Measurements from ENCODE around the gene FBXO17. TPM values are rescaled to one million over a fixed set of nuclear protein-coding genes. Genes with fewer than 3 reads are reported as not detected.

FBXO17 gene
- total and polyA plus RNA-seq, 4 experiments from 2014 or later: not detected

- H3K4me1 ChIP-seq (ENCODE audit: insufficient read depth, low read length): peaks cover 40% of the 10 kb centered on the region
- intact Hi-C loops (cut with micrococcal nuclease): loop anchor here (1.0 to 5.0 kb wide), 2 partner anchors 18 to 1024 kb away; partner anchors contain the start of genes SIPA1L3 and WDR87
- peak overlapping the region; percentile 85 to 87 for H3K4me3 ChIP-seq (ENCODE audit: low read length in 2 of 2)
- peak overlapping the region; percentile 93 for H3K27ac ChIP-seq (ENCODE audit: low read depth, low read length)
- Mint-ChIP-seq H3K36me3 (peaks cover 24 to 29% of the 10 kb centered on the region in 2 donors), H3K4me1 (peaks cover 13 to 57% (median 32%) of the 10 kb centered on the region in 4 donors), H3K27ac (peak overlapping the region; percentile 98 to 100 (median 100)), H3K9me3 (peaks cover 0 to 11% (median 4%) of the 10 kb centered on the region in 8 donors), H3K4me3 (peak overlapping the region; percentile 94 to 99 (median 98)), H3K27me3 (no peaks in the 10 kb centered on the region)
- peaks cover 15% of the 10 kb centered on the region for H3K36me3 ChIP-seq (ENCODE audit: insufficient read depth, low read length)
- no peaks in the 10 kb centered on the region for H3K27me3 ChIP-seq (ENCODE audit: insufficient read depth, low read length)
- POLR2A ChIA-PET (ENCODE audit: partially characterized antibody): interaction anchor here (1.3 to 3.0 kb wide), 12 partner anchors 31 to 557 kb away, joined by 6 to 28 read pairs (median 12); partner anchors contain the start of genes EIF3K, FAM98C, NFKBIB and PSMD8
- CTCF ChIA-PET (ENCODE audit: partially characterized antibody): interaction anchor here (0.9 to 4.3 kb wide), 9 partner anchors 9 to 531 kb away, joined by 3 to 47 read pairs (median 12); partner anchors contain the start of gene FAM98C
- H3K9me3 ChIP-seq (ENCODE audit: control insufficient read depth in 1 of 2, low read length in 2 of 2): no peaks in the 10 kb centered on the region
- no peak for DNase-seq
Measured at GRCh38 chr19:38931521-38931793, 44.1 kb downstream of the FBXO17 start.

- peaks cover 40% of the 10 kb centered on the region for H3K4me1 ChIP-seq (ENCODE audit: insufficient read depth, low read length)
Measured at GRCh38 chr19:38930776-38931520, 44.6 kb downstream of the FBXO17 start, which contains the start of gene MRPS12. TSS of gene MRPS12 (plus strand) at chr19:38930944. CDS start at chr19:38931295, 351 bp downstream.

GRCh38 chr19:38929929-38930775, 45.4 kb downstream of the FBXO17 start, which contains the start of gene SARS2:
TSS of gene SARS2 (minus strand) at chr19:38930763. CDS start at chr19:38930736, 27 bp downstream.
- peaks cover 13 to 57% (median 32%) of the 10 kb centered on the region in 4 donors for H3K4me1 Mint-ChIP-seq

More at GRCh38 chr19:38930776-38931520, 44.6 kb downstream of the FBXO17 start, which contains the start of gene MRPS12:
- Mint-ChIP-seq H3K27me3 (no peaks in the 10 kb centered on the region), H3K4me1 (peaks cover 13 to 57% (median 32%) of the 10 kb centered on the region in 4 donors), H3K9me3 (peaks cover 0 to 11% (median 4%) of the 10 kb centered on the region in 8 donors), H3K36me3 (peaks cover 24 to 28% of the 10 kb centered on the region in 2 donors), H3K27ac (peak within 1 kb of the TSS; percentile 98 to 100 (median 100)), H3K4me3 (peak within 1 kb of the TSS; percentile 94 to 99 (median 98))
- H3K9me3 ChIP-seq (ENCODE audit: control insufficient read depth in 1 of 2, low read length in 2 of 2): no peaks in the 10 kb centered on the region
- peaks cover 15% of the 10 kb centered on the region for H3K36me3 ChIP-seq (ENCODE audit: insufficient read depth, low read length)
- no peaks in the 10 kb centered on the region for H3K27me3 ChIP-seq (ENCODE audit: insufficient read depth, low read length)
- ChIA-PET POLR2A (ENCODE audit: partially characterized antibody) (interaction anchor here (0.7 to 3.0 kb wide), 22 partner anchors 31 to 557 kb away, joined by 3 to 28 read pairs (median 8); partner anchors contain the start of genes CAPN12, ECH1, EIF3K and FAM98C), CTCF (ENCODE audit: partially characterized antibody) (interaction anchor here (0.7 to 4.3 kb wide), 42 partner anchors 9 to 557 kb away, joined by 3 to 47 read pairs (median 6); partner anchors contain the start of genes ACTN4, ECH1, EIF3K and FAM98C)
- peak within 1 kb of the TSS; percentile 85 to 87 for H3K4me3 ChIP-seq (ENCODE audit: low read length in 2 of 2)
- intact Hi-C loops (cut with micrococcal nuclease): loop anchor here (1.0 to 5.0 kb wide), 11 partner anchors 18 to 1024 kb away; partner anchors contain the start of genes FAM98C, NFKBIB, SIPA1L3 and SIRT2
- peak within 1 kb of the TSS; percentile 93 for H3K27ac ChIP-seq (ENCODE audit: low read depth, low read length)
- peak in 4 of 5 donors; percentile 98 to 99 (median 99) for DNase-seq

GRCh38 chr19:38928391-38929001, 47.0 kb downstream of the FBXO17 start:
- Histone ChIP-seq H3K27ac (ENCODE audit: low read depth, low read length) (no peak overlapping the region), H3K4me3 (ENCODE audit: low read length in 2 of 2) (no peak overlapping the region), H3K36me3 (ENCODE audit: insufficient read depth, low read length) (peaks cover 22% of the 10 kb centered on the region), H3K4me1 (ENCODE audit: insufficient read depth, low read length) (peaks cover 40% of the 10 kb centered on the region), H3K9me3 (ENCODE audit: control insufficient read depth in 1 of 2, low read length in 2 of 2) (no peaks in the 10 kb centered on the region), H3K27me3 (ENCODE audit: insufficient read depth, low read length) (no peaks in the 10 kb centered on the region)
- POLR2A ChIA-PET (ENCODE audit: partially characterized antibody): no interaction called here
- Mint-ChIP-seq H3K9me3 (peaks cover 0 to 5% (median 0%) of the 10 kb centered on the region in 8 donors), H3K27me3 (no peaks in the 10 kb centered on the region), H3K36me3 (peaks cover 20 to 26% of the 10 kb centered on the region in 2 donors), H3K4me1 (peaks cover 13 to 50% (median 35%) of the 10 kb centered on the region in 4 donors), H3K27ac (peak overlapping the region in 6 of 7 donors; percentile 22 to 99 (median 78)), H3K4me3 (peak overlapping the region in 4 of 8 donors; percentile 22 to 50 (median 34))
- no peak for DNase-seq
- CTCF ChIA-PET (ENCODE audit: partially characterized antibody): interaction anchor here (1.1 to 4.3 kb wide), 12 partner anchors 27 to 554 kb away, joined by 6 to 47 read pairs (median 12); partner anchors contain the start of genes EIF3K, FAM98C, MAP4K1 and NFKBIB
- intact Hi-C loops (cut with micrococcal nuclease): no loop called here

More at GRCh38 chr19:38929929-38930775, 45.4 kb downstream of the FBXO17 start, which contains the start of gene SARS2:
- peaks cover 0 to 6% (median 2%) of the 10 kb centered on the region in 8 donors for H3K9me3 Mint-ChIP-seq
- H3K4me3 ChIP-seq (ENCODE audit: low read length in 2 of 2): peak within 1 kb of the TSS; percentile 85 to 87
- peak; percentile 92 to 99 (median 97) for DNase-seq
- peak within 1 kb of the TSS; percentile 94 to 99 (median 98) for H3K4me3 Mint-ChIP-seq
- peaks cover 40% of the 10 kb centered on the region for H3K4me1 ChIP-seq (ENCODE audit: insufficient read depth, low read length)
- H3K27me3 ChIP-seq (ENCODE audit: insufficient read depth, low read length): no peaks in the 10 kb centered on the region
- H3K27me3 Mint-ChIP-seq: no peaks in the 10 kb centered on the region
- CTCF ChIA-PET (ENCODE audit: partially characterized antibody): interaction anchor here (0.7 to 4.3 kb wide), 46 partner anchors 10 to 556 kb away, joined by 3 to 47 read pairs (median 6); partner anchors contain the start of genes ACTN4, ECH1, EIF3K and FAM98C
- H3K9me3 ChIP-seq (ENCODE audit: control insufficient read depth in 1 of 2, low read length in 2 of 2): no peaks in the 10 kb centered on the region
- intact Hi-C loops (cut with micrococcal nuclease): loop anchor here (1.0 to 5.0 kb wide), 10 partner anchors 31 to 1023 kb away; partner anchors contain the start of genes FAM98C, NFKBIB, SIPA1L3 and SIRT2
- POLR2A ChIA-PET (ENCODE audit: partially characterized antibody): interaction anchor here (0.7 to 3.0 kb wide), 22 partner anchors 30 to 594 kb away, joined by 3 to 28 read pairs (median 8); partner anchors contain the start of genes CAPN12, ECH1, EIF3K and FAM98C
- H3K27ac ChIP-seq (ENCODE audit: low read depth, low read length): peak within 1 kb of the TSS; percentile 93
- peaks cover 19% of the 10 kb centered on the region for H3K36me3 ChIP-seq (ENCODE audit: insufficient read depth, low read length)
- H3K36me3 Mint-ChIP-seq: peaks cover 21 to 24% of the 10 kb centered on the region in 2 donors
- peak within 1 kb of the TSS; percentile 98 to 100 (median 100) for H3K27ac Mint-ChIP-seq

GRCh38 chr19:38924388-38924787, 51.2 kb downstream of the FBXO17 start:
- Mint-ChIP-seq H3K36me3 (peaks cover 15 to 21% of the 10 kb centered on the region in 2 donors), H3K27ac (peak overlapping the region in 2 of 7 donors; percentile 29 to 82), H3K27me3 (no peaks in the 10 kb centered on the region), H3K9me3 (no peaks in the 10 kb centered on the region), H3K4me3 (no peak overlapping the region), H3K4me1 (peaks cover 3 to 20% (median 12%) of the 10 kb centered on the region in 4 donors)
- H3K27ac ChIP-seq (ENCODE audit: low read depth, low read length): no peak overlapping the region
- ChIA-PET CTCF (ENCODE audit: partially characterized antibody) (no interaction called here), POLR2A (ENCODE audit: partially characterized antibody) (interaction anchor here (1.0 kb wide), 1 partner anchor 24 kb away, joined by 3 read pairs; no protein-coding TSS in a partner anchor)
- H3K36me3 ChIP-seq (ENCODE audit: insufficient read depth, low read length): peaks cover 9% of the 10 kb centered on the region
- no peak overlapping the region for H3K4me3 ChIP-seq (ENCODE audit: low read length in 2 of 2)
- DNase-seq: peak in 1 of 5 donors; percentile 24
- peaks cover 14% of the 10 kb centered on the region for H3K4me1 ChIP-seq (ENCODE audit: insufficient read depth, low read length)
- intact Hi-C loops (cut with micrococcal nuclease): no loop called here
- H3K27me3 ChIP-seq (ENCODE audit: insufficient read depth, low read length): no peaks in the 10 kb centered on the region
- no peaks in the 10 kb centered on the region for H3K9me3 ChIP-seq (ENCODE audit: control insufficient read depth in 1 of 2, low read length in 2 of 2)

GRCh38 chr19:38922482-38922881, 53.1 kb downstream of the FBXO17 start:
- DNase-seq: no peak

More at GRCh38 chr19:38922482-38922881, 53.1 kb downstream of the FBXO17 start:
- no peaks in the 10 kb centered on the region for H3K9me3 Mint-ChIP-seq
- Histone ChIP-seq H3K27me3 (ENCODE audit: insufficient read depth, low read length) (no peaks in the 10 kb centered on the region), H3K36me3 (ENCODE audit: insufficient read depth, low read length) (peaks cover 9% of the 10 kb centered on the region), H3K4me1 (ENCODE audit: insufficient read depth, low read length) (no peaks in the 10 kb centered on the region), H3K27ac (ENCODE audit: low read depth, low read length) (no peak overlapping the region), H3K9me3 (ENCODE audit: control insufficient read depth in 1 of 2, low read length in 2 of 2) (no peaks in the 10 kb centered on the region), H3K4me3 (ENCODE audit: low read length in 2 of 2) (no peak overlapping the region)
- peaks cover 0 to 6% (median 0%) of the 10 kb centered on the region in 4 donors for H3K4me1 Mint-ChIP-seq
- intact Hi-C loops (cut with micrococcal nuclease): no loop called here
- H3K4me3 Mint-ChIP-seq: no peak overlapping the region
- peak overlapping the region in 1 of 7 donors; percentile 47 for H3K27ac Mint-ChIP-seq
- no peaks in the 10 kb centered on the region for H3K27me3 Mint-ChIP-seq
- POLR2A ChIA-PET (ENCODE audit: partially characterized antibody): no interaction called here
- peaks cover 12 to 23% of the 10 kb centered on the region in 2 donors for H3K36me3 Mint-ChIP-seq
- CTCF ChIA-PET (ENCODE audit: partially characterized antibody): no interaction called here
